Measurements from ENCODE around the gene RGS18. TPM values are rescaled to one million over a fixed set of nuclear protein-coding genes. Genes with fewer than 3 reads are reported as not detected.

The RGS18 gene
- total RNA-seq, 1 experiment from 2014 or later, result not detected

DNA sequence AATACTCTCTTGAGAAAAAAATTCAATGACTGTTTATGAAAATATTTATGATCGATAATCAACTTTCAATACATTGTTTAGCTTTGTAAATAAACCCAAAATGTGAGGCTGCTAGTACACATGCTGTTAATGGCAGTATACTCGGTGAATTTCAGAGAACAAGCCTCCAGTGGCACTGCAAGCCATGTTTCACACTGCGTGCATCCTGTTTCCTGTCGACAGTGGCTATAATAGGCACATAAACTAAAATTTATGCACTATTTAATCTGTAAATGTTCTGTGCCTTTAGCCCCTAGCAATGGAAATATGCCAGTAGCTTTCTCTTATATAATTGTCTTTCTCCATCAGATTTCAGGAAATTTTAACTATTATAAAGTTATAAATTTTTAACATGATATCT, 26.3 kb upstream of the RGS18 start:
- Mint-ChIP-seq H3K9me3 (peaks cover 0 to 4% of the 10 kb centered on the region in 2 experiments; a peak in 2 of 5 replicates), H3K27me3 (ENCODE audit: low read depth) (no peaks in the 10 kb centered on the region), H3K4me3 (no peak overlapping the region), H3K27ac (no peak overlapping the region), H3K4me1 (peaks cover under 1 to 3% of the 10 kb centered on the region in 2 experiments; a peak in 3 of 4 replicates), H3K36me3 (ENCODE audit: insufficient read depth in 1 of 3, low read depth in 3 of 3) (peaks cover 0 to 3% (median 0%) of the 10 kb centered on the region in 3 experiments; a peak in 4 of 7 replicates)
- no peaks in the 10 kb centered on the region for H3K4me1 ChIP-seq (ENCODE audit: insufficient read depth, low read length)
- no CpG with 5 or more reads among the region's 4 CpGs for WGBS (ENCODE audit: extremely low coverage, insufficient read length, low lambda C conversion rate)
- H2AFZ ChIP-seq (ENCODE audit: low read length), result no peak overlapping the region
- no peak overlapping the region for H4K8ac ChIP-seq (replicated peaks; ENCODE audit: insufficient read length, low read depth, low read length)
- no peak overlapping the region for H3K14ac ChIP-seq (ENCODE audit: insufficient read depth, low read length)
- no peak overlapping the region for H3K56ac ChIP-seq (ENCODE audit: insufficient read length, low read depth, low read length)
- H2BK5ac ChIP-seq (ENCODE audit: insufficient read length, low read length), result no peak overlapping the region
- H3K9ac ChIP-seq (ENCODE audit: extremely low read depth, insufficient read length, low read length), result no peak overlapping the region
- no peak overlapping the region for H2BK15ac ChIP-seq (ENCODE audit: low read depth, low read length)
- no peak overlapping the region for H4K91ac ChIP-seq (ENCODE audit: insufficient read length, low read depth, low read length)
- H3K79me2 ChIP-seq (ENCODE audit: insufficient read depth, low read length), result no peaks in the 10 kb centered on the region
- H4K20me1 ChIP-seq (ENCODE audit: control insufficient read depth, insufficient read depth, insufficient read length), result no peaks in the 10 kb centered on the region
- no peak overlapping the region for H3K4me2 ChIP-seq (ENCODE audit: insufficient read depth, insufficient read length, low read length)
- no peak overlapping the region for H2BK12ac ChIP-seq (ENCODE audit: insufficient read length, low read depth, low read length)
- DNase-seq, result no peak
- H3K27ac ChIP-seq (ENCODE audit: insufficient read length, low read depth, low read length), result no peak overlapping the region
- no peaks in the 10 kb centered on the region for H3K23me2 ChIP-seq (ENCODE audit: insufficient read length, low read depth, low read length, poor library complexity, severe bottlenecking)
- no peak overlapping the region for H2AK5ac ChIP-seq (ENCODE audit: insufficient read length, low read length)
- no peak overlapping the region for H3K4ac ChIP-seq (ENCODE audit: low read depth, low read length)
- TF ChIP-seq, protein P1, sequence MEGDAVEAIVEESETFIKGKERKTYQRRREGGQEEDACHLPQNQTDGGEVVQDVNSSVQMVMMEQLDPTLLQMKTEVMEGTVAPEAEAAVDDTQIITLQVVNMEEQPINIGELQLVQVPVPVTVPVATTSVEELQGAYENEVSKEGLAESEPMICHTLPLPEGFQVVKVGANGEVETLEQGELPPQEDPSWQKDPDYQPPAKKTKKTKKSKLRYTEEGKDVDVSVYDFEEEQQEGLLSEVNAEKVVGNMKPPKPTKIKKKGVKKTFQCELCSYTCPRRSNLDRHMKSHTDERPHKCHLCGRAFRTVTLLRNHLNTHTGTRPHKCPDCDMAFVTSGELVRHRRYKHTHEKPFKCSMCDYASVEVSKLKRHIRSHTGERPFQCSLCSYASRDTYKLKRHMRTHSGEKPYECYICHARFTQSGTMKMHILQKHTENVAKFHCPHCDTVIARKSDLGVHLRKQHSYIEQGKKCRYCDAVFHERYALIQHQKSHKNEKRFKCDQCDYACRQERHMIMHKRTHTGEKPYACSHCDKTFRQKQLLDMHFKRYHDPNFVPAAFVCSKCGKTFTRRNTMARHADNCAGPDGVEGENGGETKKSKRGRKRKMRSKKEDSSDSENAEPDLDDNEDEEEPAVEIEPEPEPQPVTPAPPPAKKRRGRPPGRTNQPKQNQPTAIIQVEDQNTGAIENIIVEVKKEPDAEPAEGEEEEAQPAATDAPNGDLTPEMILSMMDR (conservative IDR thresholded peaks at IDR 0.05), result no peak
- no peaks in the 10 kb centered on the region for H3K79me1 ChIP-seq (ENCODE audit: insufficient read depth, low read depth, low read length, poor library complexity, severe bottlenecking)
- no peak overlapping the region for H3T11ph ChIP-seq (ENCODE audit: low read length)
- H2BK120ac ChIP-seq (ENCODE audit: low read depth, low read length, poor library complexity, severe bottlenecking), result no peak overlapping the region
- no peak overlapping the region for H2BK20ac ChIP-seq (ENCODE audit: low read depth, low read length, poor library complexity, severe bottlenecking)
- no peak overlapping the region for H3K23ac ChIP-seq (ENCODE audit: insufficient read length, low read depth, low read length)
- H3K27me3 ChIP-seq (ENCODE audit: insufficient read depth, low read length), result no peaks in the 10 kb centered on the region
- H4K5ac ChIP-seq (ENCODE audit: insufficient read length, low read depth, low read length), result no peak overlapping the region
- H3K9me3 ChIP-seq (ENCODE audit: control insufficient read depth, low read depth, low read length), result no peaks in the 10 kb centered on the region
- no peak overlapping the region for H3K18ac ChIP-seq (ENCODE audit: insufficient read length, low read depth, low read length)

Data from H9 (cell line).